Fibroblast of peridontal ligament (primary cell): Measurements from ENCODE around the gene ZFPM1.
"Not testable (repeated sequence)": the region's sequence is repeated elsewhere in the genome, so short reads cannot be mapped to it uniquely, and the experiment has no call there.

Experiments
- DNase-seq: peaks from one replicate; pipeline ENCODE4 v3.0.0-alpha.2; 2010; ENCODE audit errors: extremely low read depth

The ZFPM1 gene

DNA sequence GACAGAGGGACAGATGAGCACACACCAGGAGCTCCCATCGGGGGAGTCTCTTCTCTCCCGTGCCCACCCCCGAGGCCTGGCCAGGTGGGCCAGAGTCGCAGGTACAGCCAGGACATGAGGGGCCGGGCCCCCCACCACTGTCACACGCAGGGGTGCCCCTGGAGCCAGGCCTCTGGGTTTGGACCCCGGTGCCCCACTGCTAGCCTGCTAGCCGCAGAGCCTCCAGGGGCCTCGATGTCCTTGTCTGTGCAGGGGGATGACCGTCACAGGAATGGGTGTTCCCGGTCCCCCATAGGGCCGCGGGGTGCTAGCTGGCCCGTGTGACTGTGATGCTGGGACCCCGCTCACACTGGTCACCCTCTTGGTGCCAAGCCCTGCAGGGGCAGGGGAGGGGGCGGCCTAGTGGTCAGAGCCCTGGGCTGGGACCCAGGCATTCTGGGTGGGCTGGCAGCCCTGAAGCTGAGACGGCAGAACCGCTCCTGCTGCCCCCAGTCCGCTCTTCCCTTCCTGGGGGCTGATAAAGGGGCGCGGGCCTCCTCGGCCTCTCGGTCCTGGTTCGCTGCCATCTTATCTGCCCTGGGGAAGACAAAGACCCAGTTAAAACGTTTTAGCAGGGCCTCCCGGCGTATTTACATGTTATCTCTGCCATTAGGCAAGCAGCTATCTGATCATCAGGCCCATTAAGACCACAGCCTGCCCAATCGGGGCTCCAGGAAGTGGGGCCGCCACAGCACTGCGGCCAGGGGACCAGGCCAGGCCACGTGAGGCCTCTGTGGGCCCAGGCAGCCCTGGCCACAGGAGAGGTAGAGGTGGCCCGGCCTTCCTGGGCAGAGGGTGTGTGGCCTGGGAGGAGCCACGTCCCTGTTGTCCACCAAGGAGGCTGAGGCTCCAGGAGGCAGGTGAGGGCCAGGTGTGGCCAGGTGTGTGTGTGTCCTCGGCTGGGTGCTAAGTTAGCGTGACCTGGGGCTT is 59.9 kb downstream of the ZFPM1 start:
- no peak for DNase-seq

DNA sequence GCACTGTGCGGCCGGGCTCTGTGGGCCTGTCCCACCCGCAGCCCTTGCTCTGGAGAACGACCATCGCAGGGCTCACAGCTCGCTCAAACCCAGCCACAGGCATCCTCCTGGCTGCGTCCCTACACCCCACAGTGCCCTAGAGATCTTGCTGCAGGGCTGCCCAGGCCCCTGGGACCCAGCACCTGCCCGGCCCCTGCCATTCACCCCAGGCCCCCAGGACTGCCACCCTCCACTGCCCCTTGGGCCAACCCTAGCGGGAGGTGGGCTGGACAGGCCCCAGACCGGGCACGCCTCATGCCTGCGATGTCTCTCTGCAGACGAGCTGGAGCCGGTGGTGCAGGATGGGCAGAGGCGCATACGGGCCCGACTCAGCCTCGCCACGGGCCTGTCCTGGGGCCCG is 61.0 kb downstream of the ZFPM1 start:
- DNase-seq: no peak

DNA sequence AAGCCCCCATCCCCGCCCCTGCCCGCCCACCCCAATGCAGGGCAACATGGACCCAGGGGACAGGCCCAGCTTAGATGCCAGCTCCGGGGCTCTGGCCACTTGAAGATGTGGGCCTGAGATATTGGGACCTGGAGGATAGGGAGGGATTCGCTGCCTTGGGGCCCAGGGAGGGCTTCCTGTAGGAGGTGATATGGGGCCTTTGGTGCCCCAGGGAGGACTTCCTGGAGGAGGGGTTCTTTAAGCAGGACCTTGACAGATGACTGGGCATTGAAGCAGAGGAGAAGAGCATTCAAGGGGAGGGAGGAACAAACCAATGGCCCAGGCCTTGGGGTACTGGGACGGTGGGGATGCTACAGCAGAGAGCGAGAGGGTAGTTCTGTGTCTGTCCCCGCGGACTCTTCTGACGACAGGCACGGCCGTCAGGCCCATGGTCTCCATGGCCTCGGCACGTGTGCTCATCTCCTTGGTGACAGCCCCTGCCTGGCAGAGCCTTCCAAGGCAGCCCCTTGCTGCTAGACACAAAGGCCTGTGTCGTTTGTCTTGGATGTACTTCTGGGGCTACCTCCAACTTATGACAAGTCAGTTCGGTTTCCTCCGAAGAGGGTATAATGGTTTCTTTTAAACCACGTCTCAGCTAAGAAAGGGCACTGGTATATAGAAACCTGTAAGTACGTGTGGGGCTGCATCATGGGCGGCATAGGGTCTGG is 61.6 kb downstream of the ZFPM1 start:
- DNase-seq: no peak

DNA sequence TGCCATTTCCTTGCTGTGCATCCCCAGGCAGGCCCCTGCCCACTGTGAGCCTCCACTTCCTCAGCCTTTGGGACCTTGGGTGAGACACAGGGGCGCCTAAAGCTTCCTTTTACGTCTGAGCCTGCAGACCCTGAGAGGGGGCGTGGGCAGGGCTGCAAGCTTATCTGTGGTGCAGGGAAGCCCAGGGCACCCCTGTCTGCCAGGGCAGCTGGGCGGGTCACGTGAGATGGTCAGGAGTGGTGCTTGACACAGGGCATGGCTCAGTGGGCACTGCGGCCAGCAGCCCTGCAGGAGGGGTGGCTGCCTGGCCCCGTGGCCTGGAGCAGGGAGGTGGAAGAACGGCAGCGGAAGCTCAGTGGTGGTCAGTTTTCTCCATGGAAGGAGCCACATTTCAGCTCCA is 62.3 kb downstream of the ZFPM1 start:
- DNase-seq: no peak

DNA sequence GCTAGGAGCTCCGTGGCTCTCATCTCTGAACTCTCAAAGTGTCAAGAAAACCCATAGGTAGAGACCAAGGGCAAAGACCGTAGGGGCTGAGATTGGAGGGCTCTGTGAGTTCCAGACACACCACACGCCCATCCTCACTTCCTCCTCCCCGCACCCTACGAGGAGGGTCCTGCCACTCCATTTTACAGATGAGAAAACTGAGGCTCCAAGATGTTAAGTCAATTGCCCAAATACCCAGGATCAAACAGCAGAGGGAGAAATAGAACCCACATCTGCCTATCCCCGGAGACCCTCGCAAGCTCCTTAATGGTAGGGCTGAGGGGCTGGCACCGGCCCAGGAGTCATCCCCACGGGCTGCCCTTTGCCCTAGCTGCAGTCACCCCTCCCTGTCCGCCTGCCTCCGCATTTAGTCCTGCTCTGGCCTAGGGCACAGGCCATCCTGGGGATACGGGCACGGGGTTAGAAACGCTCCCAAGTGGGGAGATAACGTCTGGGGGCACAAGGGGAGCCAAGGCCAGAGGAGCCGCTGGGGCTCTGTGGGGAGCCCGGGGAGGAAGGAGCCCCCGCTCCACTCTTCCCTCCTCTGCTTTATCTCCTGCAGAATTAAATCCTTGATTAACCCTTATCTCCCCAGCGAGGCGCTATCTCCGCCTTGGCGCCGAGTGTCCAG is 63.0 kb downstream of the ZFPM1 start:
- no peak for DNase-seq

DNA sequence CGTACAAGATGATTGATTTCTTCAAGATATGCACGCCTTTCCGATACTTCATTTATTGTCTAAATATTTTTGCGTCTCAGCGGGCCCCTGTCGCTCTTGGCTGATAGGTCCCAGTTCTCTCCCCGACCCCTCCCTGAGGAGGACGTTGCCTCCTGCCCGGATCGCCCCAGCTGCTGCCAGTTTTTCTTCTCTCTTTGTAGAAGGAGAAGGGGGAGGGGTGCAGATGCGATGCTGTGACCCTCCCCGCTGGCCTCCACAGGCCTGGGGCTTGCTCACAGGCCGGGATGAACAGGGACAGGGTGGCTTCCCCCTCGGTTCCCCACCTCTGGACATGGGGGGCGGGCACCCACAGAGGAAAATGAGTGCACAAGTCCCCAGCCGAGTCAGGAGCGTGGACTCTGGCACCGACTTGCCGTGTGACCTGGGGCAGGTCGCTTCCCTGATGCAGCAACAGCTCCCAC is 63.6 kb downstream of the ZFPM1 start:
- no peak for DNase-seq

DNA sequence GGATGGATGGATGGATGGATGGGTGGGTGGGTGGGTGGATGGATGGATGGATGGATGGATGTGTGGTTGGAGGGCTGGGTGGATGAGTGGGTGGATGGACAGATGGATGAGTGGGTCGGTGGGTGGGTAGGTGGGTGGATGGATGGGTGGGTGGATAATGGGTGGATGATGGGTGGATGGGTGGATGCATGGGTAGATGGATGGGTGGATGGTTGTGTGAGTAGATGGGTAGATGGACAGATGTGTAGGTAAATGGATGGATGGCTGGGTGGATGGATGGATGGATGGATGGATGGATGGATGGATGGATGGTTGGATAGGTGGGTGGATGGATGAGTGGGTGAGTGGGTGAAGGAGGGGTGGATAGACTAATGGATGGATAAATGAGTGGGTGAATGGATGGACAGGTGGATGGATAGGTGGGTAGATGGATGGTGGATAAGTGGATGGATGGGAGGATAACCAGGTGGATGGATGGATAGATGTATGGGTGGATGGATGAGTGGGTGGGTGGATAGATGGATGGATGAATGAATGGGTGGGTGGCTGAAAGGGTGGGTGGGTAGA is 64.2 kb downstream of the ZFPM1 start:
- not testable (repeated sequence) for DNase-seq

DNA sequence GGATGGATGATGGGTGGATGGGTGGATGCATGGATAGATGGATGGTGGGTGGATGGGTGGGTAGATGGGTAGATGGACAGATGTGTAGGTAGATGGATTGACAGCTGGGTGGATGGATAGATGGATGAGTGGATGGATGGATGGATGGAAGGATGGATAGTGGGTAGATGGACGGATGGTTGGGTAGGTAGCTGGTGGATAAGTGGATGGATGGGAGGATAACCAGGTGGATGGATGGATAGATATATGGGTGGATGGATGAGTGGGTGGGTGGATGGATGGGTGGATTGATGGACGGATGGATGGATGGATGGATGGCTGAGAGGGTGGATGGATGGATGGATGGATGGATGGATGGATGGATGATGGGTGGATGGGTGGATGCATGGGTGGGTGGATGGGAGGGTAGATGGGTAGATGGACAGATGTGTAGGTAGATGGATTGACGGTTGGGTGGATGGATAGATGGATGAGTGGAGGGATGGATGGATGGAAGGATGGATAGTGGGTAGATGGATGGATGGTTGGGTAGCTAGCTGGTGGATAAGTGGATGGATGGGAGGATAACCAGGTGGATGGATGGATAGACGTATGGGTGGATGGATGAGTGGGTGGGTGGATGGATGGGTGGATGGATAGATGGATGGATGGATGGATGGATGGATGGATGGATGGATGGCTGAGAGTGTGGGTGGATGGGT is 65.5 kb downstream of the ZFPM1 start:
- DNase-seq: not testable (repeated sequence)

DNA sequence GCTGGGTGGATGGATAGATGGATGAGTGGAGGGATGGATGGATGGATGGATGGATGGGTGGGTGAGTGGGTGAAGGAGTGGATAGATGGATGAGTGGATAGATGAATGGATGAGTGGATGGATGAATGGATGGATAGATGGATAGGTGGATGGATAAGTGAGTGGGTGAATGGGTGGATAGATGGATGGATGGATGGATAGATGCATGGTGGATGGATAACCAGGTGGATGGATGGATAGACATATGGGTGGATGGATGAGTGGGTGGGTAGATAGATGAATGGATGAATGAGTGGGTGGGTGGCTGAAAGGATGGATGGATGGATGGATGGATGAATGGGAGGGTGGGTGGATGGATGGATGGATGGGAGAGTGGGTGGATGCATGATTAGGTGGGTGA is 66.2 kb downstream of the ZFPM1 start:
- DNase-seq: no peak

DNA sequence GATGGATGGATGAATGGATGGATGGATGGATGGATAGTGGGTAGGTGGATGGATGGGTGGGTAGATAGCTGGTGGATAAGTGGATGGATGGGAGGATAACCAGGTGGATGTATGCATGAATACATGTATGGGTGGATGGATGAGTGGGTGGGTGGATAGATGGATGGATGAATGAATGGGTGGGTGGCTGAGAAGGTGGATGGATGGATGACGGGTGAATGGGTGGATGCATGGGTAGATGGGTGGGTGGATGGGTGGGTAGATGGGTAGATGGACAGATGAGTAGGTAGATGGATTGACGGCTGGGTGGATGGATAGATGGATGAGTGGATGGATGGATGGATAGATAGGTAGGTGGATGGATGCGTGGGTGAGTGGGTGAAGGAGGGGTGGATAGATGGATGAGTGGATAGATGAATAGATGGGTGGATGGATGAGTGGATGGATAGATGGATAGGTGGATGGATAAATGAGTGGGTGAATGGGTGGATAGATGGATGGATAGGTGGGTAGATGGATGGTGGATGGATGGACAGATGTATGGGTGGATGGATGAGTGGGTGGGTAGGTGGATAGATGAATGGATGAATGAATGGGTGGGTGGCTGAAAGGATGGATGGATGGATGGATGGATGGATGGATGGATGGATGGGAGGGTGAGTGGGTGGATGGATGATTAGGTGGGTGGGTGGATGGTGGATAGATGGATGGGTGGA is 67.0 kb downstream of the ZFPM1 start:
- DNase-seq: no peak

DNA sequence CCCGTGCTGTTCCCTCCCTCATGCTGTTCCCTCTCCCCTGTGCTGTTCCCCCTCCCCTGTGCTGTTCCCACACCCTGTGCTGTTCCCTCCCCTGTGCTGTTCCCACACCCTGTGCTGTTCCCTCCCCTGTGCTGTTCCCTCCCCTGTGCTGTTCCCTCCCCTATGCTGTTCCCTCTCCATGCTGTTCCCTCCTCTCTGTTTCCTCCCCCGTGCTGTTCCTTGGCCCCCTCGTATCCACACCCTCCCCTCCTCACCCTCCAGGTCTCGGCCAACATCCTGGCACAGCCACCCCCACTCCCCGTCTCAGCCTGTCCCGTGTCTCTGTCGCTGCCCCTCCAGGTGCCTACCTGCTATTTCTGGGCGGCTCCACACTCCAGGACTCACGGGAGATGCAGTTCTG is 68.6 kb downstream of the ZFPM1 start:
- DNase-seq: no peak

DNA sequence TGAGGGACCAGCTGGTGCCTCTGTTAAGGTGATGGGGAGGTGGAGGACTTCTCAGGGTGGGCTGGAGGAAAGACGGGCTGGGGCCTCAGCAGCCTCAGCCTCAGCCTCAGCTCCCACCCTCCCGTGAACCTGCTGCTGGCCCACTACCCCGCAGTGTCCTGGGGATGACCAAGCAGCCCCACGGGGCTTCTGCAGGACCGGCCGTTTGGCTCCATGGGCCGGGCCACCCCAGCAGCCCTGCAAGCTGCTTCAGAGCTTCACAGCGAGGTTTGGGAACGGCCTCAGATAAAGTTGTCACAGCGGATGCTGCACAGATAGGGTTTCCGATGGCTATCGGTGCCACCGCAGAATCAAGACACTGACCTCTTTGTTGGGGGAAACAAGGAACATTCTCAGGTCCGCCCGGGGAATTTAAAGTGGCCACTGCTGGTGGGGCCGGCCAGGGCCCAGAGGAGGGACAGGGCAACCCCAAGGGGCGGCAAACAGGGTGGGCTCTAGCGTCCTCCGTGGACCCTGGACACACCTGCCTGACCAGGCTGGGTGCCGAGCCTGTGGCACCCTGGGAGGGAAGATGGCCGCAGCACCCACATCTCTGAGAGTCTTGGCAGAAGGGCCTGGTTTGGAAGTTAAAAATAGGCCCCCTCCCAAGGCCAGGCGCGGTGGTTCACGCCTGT is 69.3 kb downstream of the ZFPM1 start:
- no peak for DNase-seq

DNA sequence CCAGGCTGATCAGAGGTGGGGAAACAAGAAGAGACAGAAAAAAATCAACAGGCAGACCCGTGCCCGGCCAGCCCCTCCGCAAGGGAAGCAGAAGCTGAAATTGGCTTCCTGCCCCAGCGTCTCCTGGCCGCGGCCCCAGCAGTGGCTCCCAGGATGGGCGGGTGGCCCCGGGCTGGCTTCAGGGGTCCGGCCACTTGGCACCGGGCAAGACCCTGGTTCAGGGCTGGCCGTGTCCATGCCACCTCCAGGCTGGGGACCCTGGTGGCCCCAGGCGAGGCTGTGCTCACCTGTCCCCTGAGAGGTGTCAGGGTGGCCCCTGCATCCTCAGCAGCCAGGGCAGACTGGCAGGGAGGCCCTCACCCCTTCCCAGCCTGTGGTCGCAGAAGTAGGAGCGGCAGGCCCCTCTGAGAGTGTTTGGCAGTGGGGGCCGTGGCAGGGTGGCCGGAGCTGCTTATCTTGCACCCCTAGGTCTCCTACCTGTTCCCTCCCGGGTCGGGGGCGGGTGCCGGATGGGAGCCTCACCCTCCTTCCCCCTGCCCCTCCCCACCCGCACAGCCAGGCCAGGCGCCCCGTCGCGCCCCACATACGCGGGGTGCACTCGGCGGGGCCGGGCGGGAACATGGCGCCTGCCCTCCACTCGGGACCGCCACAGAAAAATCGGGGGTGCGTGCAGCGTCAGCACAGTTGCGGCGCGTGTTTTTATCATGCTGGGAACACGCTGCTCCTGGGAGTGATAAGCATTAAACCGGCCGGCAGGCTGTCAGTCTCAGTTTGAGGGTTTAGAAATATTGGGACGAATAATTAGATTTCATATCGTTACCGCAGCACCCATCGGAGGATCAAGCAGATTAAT is 70.5 kb downstream of the ZFPM1 start:
- DNase-seq: no peak

DNA sequence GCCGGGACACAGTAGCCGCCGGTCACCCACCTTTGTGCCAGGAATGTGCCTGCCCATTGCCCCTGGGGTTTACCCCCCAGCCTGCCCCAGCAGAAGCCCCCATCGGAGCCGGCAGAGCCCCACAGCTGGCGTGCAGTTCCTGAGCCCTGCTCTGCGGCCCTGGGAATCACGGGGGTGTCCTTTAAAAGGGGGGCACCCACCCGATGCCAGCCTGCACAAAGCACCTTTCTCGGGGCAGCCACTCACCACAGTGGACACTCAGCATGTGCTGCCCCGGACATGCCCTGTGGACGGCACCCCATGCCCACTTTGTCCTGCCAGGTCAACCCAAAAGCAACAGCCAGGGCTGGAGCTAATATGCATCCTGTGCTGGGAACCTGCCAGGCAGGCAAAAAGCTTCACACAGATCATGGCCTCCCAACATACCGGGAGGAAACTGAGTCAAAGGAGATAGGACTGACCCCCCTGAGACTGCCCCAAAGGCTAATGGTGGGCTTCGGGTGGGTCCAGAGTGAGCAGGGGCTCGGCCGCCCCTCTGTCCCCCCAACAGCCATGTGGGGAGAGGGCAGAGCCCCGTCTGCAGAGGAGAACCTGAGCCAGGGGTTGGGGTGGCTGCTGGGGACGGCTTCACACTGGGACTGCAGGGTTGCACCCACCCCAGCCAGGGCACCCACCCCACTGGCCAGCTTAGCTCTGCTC is 71.3 kb downstream of the ZFPM1 start:
- no peak for DNase-seq

DNA sequence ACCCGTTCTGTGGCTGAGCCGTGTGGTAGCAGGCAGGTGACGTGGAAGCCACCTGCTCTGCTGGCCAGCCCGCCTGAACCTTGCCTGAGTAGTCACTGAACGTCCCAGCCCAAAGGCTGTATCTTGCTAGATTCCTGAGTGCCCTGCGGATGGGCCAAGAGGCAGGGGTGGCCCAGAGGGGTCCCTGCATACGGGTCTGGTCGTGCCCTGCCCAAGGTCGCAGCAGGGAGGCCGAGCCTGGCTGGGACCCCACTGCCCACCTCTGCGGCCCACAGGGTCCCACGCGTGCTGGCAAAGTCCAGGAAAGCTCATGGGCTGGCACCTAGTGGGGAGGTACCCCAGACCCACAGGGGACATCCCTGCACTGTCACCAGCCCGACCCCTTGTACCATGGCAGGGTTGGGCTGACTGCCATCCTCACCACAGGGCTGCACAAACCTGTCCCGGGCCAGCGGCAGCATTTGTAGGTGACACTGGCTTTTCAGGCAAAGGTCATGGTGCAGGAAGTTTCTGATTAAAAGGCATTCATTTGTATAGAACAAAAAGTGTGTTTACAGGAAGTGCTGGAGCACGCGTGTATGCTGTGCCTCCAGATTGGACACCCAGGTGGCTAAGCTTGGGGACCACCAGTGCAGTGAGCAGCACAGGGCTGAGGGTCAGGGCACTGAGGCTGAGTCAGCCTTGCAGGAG is 72.0 kb downstream of the ZFPM1 start:
- no peak for DNase-seq

DNA sequence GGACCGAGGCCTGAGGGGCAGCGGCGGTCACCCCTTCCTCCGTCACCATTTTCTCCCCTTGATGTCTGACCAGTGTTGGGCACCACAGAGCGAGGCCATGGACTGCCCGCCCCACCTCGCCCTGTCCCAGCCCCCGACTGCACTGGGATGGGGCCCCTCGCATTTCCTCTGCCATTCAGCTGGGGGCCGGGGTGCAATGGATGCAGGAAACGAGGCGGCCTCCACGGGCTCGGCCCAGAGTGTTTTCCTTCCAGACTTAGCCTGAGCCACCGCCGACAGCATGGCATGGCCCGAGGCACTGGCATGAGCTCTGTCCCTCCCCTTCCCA is 72.5 kb downstream of the ZFPM1 start:
- no peak for DNase-seq

DNA sequence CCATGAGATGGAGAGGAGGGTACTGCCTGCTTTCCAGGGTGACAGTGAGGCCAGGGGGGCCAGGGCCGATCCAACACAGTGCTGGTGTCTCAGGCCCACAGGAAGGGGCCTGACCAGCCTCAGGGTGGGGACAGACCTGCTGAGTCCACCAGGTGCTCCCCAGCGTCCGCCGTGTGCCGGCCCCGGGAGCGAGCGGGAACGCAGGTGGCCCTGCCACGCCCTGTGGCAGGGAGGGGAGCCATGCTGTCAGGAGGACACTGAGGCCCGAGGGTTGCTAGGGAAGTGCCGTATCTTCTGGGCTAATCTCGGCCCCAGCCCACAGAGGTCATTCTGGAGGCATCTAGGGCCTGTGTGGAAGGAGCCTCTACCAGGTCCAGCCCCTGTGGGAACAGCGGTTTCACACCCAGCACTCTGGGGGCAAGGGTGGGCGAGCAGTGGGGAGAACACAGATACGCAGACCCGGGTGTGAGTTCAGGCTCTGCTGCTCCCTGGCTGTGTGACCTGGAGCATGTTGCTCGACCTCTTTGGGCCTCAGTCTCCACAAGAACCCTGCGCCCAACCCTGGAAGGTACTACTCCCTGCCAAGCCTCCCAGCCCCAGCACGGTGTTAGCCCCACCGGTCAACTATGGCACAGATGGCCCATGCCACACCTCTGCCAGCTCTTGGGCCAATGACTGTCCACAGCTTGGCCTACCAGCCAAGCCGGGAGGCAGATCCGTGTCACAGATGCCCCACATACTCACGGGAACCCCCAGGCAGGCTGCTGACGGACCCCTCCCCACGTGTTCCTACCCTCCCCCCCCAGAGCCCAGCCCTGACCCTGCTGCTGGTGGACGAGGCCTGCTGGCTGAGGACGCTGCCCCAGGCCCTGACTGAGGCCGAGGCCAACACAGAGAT is 73.2 kb downstream of the ZFPM1 start:
- DNase-seq: no peak
